Effector memory CD4-positive, alpha-beta T cell (primary cell): ENCODE measurements around the gene INSYN1.
"Not testable (repeated sequence)": the region's sequence is repeated elsewhere in the genome, so short reads cannot be mapped to it uniquely, and the experiment has no call there.

ENCODE experiments used
- DNase-seq, 3 donors: peaks; one replicate each; pipeline ENCODE4 v3.0.0-alpha.2; 2020
- H3K27ac ChIP-seq: 2 replicates; pipeline ENCODE4 v1.7.0; 2013; ENCODE audit warnings: mild to moderate bottlenecking, low read length, moderate library complexity; ENCODE audit not compliant: insufficient read depth, poor library complexity, severe bottlenecking
- H3K27me3 ChIP-seq: replicated peaks from 2 replicates; pipeline ENCODE4 v1.7.0; 2013; ENCODE audit warnings: mild to moderate bottlenecking, low read length; ENCODE audit not compliant: insufficient read depth, control insufficient read depth, poor library complexity, severe bottlenecking
- H3K36me3 ChIP-seq: 2 replicates; pipeline ENCODE4 v1.7.0; 2013; ENCODE audit warnings: mild to moderate bottlenecking, low read length, moderate library complexity; ENCODE audit not compliant: control insufficient read depth, insufficient read depth
- H3K4me1 ChIP-seq: 2 replicates; pipeline ENCODE4 v1.7.0; 2013; ENCODE audit warnings: low read length, mild to moderate bottlenecking; ENCODE audit not compliant: control insufficient read depth, insufficient read depth, poor library complexity, severe bottlenecking
- H3K4me3 ChIP-seq: 2 replicates; pipeline ENCODE4 v1.7.0; 2013; ENCODE audit warnings: low read length, low read depth, mild to moderate bottlenecking; ENCODE audit not compliant: insufficient read depth, poor library complexity, severe bottlenecking
- H3K9me3 ChIP-seq: 2 replicates; pipeline ENCODE4 v1.7.0; 2013; ENCODE audit warnings: mild to moderate bottlenecking, low read length, moderate library complexity; ENCODE audit not compliant: control insufficient read depth
- total RNA-seq, 3 donors: gene quantifications; one replicate each; lab custom pipeline; 2026; lab: John Stamatoyannopoulos, UW

INSYN1 gene, protein sequence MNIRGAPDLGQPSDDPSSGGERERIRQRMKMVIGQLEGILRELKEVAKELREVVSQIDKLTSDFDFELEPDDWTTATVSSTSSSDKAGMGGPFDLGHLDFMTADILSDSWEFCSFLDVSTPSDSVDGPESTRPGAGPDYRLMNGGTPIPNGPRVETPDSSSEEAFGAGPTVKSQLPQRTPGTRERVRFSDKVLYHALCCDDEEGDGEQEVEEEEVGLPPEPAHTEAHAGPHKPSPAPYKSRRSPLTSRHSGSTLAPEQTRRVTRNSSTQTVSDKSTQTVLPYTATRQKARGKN
- 0 to 0.19 (median 0) reads per million in 3 donors for total RNA-seq

DNA sequence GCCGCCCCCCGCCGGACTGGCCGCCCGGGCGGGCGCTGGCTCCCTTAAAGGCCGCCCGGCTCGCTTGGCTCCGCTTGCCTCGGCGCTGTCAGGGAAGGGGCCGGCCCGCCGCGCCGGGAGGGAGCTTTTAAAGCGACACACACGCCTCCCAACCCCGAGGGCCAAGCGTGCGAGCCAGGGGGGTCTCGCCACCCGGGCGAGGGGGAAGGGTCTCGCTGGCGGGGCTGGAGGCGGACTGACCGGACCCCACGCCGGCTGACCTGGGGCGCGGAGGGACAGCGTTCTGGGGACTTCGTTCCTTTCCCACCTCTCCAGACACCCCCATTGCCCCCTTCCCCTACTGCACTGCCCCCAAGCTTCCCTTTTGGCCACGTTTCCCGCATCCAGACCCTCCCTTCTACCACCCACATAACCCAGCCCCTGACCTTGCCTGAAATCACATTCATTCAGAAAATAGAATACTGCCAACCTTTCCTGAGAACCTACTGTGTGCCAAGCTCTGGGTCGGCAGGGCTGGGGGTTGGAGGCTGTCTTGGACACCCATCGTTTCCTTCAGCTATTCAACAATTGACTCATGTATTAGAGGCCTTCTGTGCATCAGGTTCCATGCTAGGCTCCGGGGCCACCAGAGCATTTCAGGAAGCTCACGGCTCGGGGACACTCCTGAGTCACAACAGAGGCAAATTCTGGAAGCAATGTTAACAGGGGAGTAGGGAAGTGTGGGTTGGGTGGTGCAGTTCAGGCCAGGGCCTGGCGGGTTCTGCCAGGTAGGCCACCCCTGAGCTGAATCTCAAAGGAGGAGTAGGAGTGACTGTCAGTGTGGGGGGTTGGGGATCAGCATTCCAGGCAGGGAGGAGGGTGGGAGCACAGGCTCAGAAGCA is at the start of gene INSYN1:
Gene INSYN1, minus strand, starts transcription at position 102 of the 881 bp plus-strand sequence. CDS start 2,221 bp downstream, outside the sequence.
- H3K4me3 ChIP-seq = no peak within 1 kb of the TSS

DNA sequence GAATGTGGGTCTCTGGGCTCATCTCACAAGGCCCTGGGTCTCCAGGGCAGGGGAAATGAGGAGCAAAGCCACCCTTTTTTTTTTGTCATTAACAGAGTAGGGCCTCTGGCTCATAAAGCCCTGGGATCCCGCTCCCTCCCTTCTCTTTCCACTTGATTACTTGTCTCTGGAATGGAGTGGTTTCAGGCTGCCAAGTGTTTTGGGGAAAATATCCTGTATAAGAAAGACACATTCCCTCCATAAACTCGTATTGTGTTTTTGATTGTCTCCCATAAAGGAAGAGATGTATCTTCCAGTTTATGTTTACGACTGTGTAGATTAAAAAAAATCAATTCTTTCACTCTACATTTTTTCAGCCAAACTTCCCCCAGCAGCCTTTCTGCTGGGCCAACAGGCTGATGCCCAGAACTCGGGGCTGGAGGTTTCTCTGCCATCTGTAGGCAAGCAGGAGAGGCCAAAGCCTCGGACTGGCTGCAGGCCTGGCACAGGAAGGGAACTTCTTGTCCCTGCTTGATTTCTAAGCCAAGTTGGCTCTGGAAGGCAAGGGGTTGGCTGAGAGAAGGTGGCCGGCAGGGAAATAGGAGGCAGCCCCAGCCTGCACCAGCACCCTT is 49.4 kb upstream of the INSYN1 start:
- H3K9me3 ChIP-seq = no peaks in the 10 kb centered on the region
- H3K27me3 ChIP-seq = no peaks in the 10 kb centered on the region
- DNase-seq = no peak
- no peaks in the 10 kb centered on the region for H3K36me3 ChIP-seq
- H3K27ac ChIP-seq = no peak overlapping the region
- H3K4me3 ChIP-seq = no peak overlapping the region
- no peaks in the 10 kb centered on the region for H3K4me1 ChIP-seq

More for the DNA sequence above, at the start of gene INSYN1:
- DNase-seq = no peak
- Histone ChIP-seq H3K36me3 (no peaks in the 10 kb centered on the region), H3K27ac (no peak within 1 kb of the TSS), H3K27me3 (peaks cover 8% of the 10 kb centered on the region), H3K9me3 (no peaks in the 10 kb centered on the region), H3K4me1 (peaks cover 4% of the 10 kb centered on the region)

DNA sequence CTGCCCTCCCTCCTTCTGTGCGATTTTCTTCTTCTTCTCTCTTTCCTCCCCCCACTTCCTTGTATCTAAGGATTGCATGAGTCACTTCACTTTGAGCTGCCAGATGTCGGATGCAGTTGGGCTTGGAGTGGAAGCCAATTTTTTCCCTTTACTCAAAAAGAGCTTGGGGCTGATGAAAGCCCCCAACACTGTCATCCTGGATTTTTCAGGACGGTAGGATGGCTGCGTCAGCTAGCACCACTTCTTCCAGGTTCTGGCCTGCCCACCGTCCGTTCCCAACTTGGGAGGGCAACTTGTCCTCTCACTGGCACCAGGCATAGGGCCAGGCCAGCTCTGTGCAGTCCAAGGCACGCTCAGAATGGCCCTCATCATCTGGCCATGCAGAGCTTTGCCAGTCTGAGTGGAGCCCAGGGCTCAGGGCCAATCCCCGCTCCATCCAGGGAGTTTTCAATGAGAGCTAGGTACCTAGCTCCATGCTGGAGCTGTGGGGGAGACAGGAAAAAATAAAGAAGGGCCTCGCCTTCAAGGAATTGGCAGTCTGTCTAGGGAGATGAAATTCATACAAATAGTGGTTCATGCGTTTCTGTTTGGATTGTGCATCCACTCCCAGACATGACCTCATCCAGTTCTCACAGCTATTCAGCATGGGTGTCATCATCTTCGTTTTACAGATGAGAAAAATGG is 47.7 kb upstream of the INSYN1 start:
- no peak overlapping the region for H3K27ac ChIP-seq
- no peaks in the 10 kb centered on the region for H3K4me1 ChIP-seq
- H3K27me3 ChIP-seq = no peaks in the 10 kb centered on the region
- no peaks in the 10 kb centered on the region for H3K36me3 ChIP-seq
- H3K9me3 ChIP-seq = no peaks in the 10 kb centered on the region
- no peak overlapping the region for H3K4me3 ChIP-seq
- DNase-seq = no peak

DNA sequence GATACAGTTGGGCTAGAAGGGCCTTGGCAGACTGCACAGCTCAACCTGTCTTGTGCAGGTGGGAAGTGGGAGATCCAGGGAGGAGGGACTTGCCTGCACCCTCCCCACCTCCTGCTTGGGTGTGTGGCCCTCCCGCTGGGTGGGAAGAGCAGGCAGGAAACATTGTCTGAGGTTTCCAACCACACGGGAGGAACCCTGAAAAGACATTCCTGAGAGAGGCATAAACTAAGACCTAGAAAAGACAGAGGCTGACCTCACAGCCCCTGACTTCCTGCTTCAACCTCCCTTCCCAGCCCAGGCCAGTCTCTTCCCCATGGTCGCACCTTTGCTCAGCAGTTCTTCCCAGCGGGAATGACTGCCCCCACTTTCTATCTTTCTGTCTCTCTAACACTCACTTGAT is 46.3 kb upstream of the INSYN1 start:
- no peak overlapping the region for H3K4me3 ChIP-seq
- H3K9me3 ChIP-seq = no peaks in the 10 kb centered on the region
- no peaks in the 10 kb centered on the region for H3K4me1 ChIP-seq
- H3K36me3 ChIP-seq = no peaks in the 10 kb centered on the region
- no peak overlapping the region for H3K27ac ChIP-seq
- DNase-seq = no peak
- H3K27me3 ChIP-seq = no peaks in the 10 kb centered on the region

DNA sequence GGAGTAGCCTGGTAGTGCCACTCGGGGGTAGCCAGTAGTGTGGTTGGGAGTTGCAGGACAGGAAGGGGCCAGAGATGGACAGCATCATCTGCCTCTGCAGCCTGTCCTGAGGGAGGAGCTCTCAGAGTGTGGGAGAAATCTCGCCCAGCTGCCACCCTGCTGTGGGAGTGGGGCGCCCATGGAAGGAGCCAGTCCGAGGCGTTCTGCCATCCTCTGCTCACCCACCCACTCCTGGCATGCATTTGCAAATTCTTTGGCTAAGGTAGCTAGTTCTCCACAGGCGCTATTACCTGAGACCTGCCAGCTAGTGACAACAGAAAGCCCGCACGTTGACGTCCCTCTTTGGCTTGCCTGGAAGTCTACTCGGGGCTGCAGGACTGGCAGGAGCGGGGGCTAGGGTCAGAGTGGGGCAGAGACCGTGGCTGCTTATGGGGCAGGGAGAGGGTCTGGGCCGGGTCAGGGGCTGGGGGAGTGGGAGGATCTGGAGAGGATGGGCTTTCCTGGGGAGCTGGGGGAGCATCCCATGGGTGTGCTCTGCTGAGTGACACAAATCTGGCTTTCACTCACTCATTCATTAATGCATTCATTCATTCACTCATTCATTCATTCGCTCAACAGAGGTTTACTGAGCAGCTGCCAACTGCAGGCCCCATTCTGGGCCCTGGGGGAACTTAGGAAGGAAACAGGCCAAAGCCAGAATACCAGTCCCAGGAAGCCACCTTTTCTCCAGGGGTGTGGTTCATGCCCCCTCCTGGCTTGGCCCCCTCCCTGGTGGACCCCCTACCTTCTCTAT is 44.4 kb upstream of the INSYN1 start:
- H3K4me1 ChIP-seq = no peaks in the 10 kb centered on the region
- H3K27ac ChIP-seq = no peak overlapping the region
- no peak overlapping the region for H3K4me3 ChIP-seq

DNA sequence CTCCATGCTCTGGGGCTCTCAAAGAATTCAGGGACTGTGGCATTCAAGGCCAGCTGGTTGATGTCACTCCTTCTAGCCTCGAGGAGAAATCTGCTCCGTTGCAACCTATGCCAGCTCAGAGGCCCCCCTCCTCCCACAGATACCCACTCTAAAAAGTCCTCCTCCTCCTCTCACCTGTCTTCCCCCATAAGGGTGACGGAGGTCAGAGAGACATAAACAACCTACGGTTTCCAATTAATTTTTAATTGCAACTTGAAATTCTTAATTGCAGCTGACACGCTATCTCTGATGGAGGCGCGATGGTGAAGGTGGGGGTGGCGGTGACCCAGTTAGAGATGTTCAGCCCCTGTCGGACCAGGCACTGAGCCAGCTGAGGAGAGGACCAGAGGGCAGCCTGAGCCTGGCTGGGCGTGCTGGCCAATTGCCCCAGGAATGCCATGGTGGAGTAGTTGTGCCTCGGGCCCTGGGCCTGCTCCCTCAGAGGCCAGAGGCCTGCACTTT is 43.2 kb upstream of the INSYN1 start:
- no peaks in the 10 kb centered on the region for H3K27me3 ChIP-seq
- H3K9me3 ChIP-seq = no peaks in the 10 kb centered on the region
- no peak for DNase-seq
- H3K4me3 ChIP-seq = no peak overlapping the region
- no peaks in the 10 kb centered on the region for H3K4me1 ChIP-seq
- H3K36me3 ChIP-seq = no peaks in the 10 kb centered on the region
- no peak overlapping the region for H3K27ac ChIP-seq

More for the DNA sequence above, 44.4 kb upstream of the INSYN1 start:
- no peaks in the 10 kb centered on the region for H3K27me3 ChIP-seq
- no peaks in the 10 kb centered on the region for H3K9me3 ChIP-seq
- no peaks in the 10 kb centered on the region for H3K36me3 ChIP-seq
- DNase-seq = no peak

DNA sequence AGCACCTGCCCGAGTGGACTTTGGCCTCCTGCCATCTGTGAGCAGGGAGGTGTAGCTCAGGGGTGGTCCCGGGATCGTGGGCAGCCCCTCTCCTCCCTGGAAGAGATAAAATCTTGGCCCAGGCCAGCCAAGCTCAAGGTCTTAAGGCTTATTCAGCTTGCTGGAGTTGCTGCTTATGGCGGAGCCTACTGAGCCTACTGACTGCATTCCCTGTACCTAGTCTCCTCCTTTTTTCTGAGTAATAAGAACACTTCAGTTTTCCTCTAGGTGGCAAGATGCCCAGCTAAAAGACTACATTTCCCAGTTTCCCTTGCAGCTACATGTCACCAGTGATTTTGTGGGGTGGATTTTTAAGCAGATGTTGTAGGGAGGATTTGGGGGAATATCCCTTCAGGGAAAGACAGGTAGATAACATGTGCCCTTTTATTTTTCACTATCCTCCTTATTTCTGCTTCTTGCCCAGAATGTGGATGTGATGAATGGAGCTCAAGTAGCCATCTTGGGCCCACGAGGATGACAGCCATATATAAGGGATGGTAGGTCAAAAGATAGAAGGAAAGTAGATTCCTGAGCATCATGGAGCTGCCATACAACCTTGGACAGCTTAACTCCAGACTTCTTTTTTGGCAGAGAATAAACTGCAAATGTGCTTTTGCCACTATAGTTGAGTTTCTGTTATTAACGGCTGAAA is 41.4 kb upstream of the INSYN1 start:
- Histone ChIP-seq H3K9me3 (no peaks in the 10 kb centered on the region), H3K36me3 (no peaks in the 10 kb centered on the region)

DNA sequence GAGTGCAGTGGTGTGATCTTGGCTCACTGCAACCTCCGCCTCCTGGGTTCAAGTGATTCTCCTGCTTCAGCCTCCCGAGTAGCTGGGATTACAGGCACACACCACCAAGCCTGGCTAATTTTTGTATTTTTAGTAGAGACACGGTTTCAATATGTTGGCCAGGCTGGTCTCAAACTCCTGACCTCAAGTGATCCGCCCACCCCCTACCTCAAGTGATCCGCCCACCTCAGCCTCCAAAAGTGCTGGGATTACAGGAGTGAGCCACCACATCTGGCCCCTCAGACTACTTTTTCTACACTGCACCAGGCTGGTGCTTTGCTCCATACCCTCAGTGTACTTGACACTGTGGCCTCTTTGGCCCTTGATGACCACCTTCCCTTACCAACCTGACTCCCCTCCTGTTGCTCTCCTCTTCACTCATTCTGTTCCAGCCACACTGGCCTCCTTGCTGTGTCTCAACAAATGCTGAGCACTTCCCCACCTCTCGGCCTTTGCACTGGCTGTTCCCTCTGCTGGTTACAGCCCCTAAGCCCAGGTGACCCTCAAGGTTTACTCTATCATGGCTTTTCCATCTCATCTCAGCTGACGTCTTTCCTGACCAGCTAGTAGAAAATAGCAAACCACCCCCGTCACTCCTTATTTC is 39.9 kb upstream of the INSYN1 start:
- H3K36me3 ChIP-seq, H3K4me1 ChIP-seq, H3K9me3 ChIP-seq, H3K27me3 ChIP-seq, H3K27ac ChIP-seq, H3K4me3 ChIP-seq, DNase-seq: not testable (repeated sequence)

More for the DNA sequence above, 41.4 kb upstream of the INSYN1 start:
- Histone ChIP-seq H3K27me3 (no peaks in the 10 kb centered on the region), H3K27ac (no peak overlapping the region), H3K4me1 (no peaks in the 10 kb centered on the region), H3K4me3 (no peak overlapping the region)
- DNase-seq = no peak
